ENCODE data around the gene CMSS1.

DNA sequence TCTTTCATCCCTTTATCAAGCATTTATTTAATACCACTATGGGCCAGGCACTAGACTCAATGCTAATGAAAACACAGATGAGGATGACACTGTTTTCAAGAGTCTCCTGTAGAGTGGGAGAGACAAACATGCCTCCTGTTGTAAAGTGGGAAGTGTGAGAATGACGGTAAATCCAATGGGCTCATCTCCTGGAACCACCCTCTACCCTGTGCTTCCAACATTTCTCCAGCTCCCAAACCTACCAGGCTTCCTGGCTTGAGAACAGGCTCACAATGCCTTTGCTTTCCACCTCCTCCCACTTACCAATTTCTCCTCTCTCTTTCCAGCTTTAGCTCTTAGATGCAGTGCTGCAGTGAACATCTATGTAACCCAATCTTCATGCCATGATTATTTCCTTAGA, 389.0 kb downstream of the CMSS1 start:
- no peak for TF ChIP-seq ZSCAN30 (tag by site-specific recombination; IDR thresholded peaks at IDR 0.05)
- TF ChIP-seq, protein P1, sequence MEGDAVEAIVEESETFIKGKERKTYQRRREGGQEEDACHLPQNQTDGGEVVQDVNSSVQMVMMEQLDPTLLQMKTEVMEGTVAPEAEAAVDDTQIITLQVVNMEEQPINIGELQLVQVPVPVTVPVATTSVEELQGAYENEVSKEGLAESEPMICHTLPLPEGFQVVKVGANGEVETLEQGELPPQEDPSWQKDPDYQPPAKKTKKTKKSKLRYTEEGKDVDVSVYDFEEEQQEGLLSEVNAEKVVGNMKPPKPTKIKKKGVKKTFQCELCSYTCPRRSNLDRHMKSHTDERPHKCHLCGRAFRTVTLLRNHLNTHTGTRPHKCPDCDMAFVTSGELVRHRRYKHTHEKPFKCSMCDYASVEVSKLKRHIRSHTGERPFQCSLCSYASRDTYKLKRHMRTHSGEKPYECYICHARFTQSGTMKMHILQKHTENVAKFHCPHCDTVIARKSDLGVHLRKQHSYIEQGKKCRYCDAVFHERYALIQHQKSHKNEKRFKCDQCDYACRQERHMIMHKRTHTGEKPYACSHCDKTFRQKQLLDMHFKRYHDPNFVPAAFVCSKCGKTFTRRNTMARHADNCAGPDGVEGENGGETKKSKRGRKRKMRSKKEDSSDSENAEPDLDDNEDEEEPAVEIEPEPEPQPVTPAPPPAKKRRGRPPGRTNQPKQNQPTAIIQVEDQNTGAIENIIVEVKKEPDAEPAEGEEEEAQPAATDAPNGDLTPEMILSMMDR (tag by site-specific recombination; IDR thresholded peaks at IDR 0.05), result no peak
- no peak for TF ChIP-seq ZNF335 (tag by site-specific recombination; conservative IDR thresholded peaks at IDR 0.05)
- no peak for TF ChIP-seq SETDB1 (IDR thresholded peaks at IDR 0.05; ENCODE audit: insufficient read length, low read length)
- no peak for TF ChIP-seq ZNF544 (tag by site-specific recombination; IDR thresholded peaks at IDR 0.05)
- TF ChIP-seq, protein P2, sequence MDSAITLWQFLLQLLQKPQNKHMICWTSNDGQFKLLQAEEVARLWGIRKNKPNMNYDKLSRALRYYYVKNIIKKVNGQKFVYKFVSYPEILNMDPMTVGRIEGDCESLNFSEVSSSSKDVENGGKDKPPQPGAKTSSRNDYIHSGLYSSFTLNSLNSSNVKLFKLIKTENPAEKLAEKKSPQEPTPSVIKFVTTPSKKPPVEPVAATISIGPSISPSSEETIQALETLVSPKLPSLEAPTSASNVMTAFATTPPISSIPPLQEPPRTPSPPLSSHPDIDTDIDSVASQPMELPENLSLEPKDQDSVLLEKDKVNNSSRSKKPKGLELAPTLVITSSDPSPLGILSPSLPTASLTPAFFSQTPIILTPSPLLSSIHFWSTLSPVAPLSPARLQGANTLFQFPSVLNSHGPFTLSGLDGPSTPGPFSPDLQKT (IDR thresholded peaks at IDR 0.05; ENCODE audit: borderline replicate concordance, low read depth, low read length), result no peak
- TF ChIP-seq ZNF558 (tag by site-specific recombination; IDR thresholded peaks at IDR 0.05), result no peak
- TF ChIP-seq ZNF777 (tag by site-specific recombination; IDR thresholded peaks at IDR 0.05; ENCODE audit: borderline replicate concordance), result no peak
